H1 (cell line): ENCODE data around the gene ZDHHC19. TPM values are rescaled to one million over a fixed set of nuclear protein-coding genes. Genes with fewer than 3 reads are reported as not detected.

Source experiments
- CEBPB ChIP-seq: IDR thresholded peaks from 2 replicates; pipeline ENCODE4 v1.6.1; 2012; ENCODE audit warnings: low read depth, low read length
- GTF2F1 ChIP-seq: IDR thresholded peaks from 2 replicates; pipeline ENCODE4 v1.6.1; 2012; ENCODE audit warnings: low read depth, low read length, improper control_type of control experiment, borderline replicate concordance
- KDM1A ChIP-seq: fragments of 200-600, 300-600 bp; sonication (generic); IDR thresholded peaks from 2 replicates; pipeline ENCODE4 v1.7.1; 2016; ENCODE audit warnings: mild to moderate bottlenecking, low read length, borderline replicate concordance
- PHF8 ChIP-seq: fragments of 200-600 bp; sonication (generic); conservative IDR thresholded peaks from 2 replicates; pipeline ENCODE4 v1.7.1; 2012; ENCODE audit warnings: low read depth, mild to moderate bottlenecking, inconsistent platforms, low read length, moderate library complexity
- SIX5 ChIP-seq: IDR thresholded peaks from 2 replicates; pipeline ENCODE4 v1.6.1; 2011; ENCODE audit warnings: mild to moderate bottlenecking, low read depth, low read length
- SRF ChIP-seq: IDR thresholded peaks from 2 replicates; pipeline ENCODE4 v1.6.1; 2011; ENCODE audit warnings: mild to moderate bottlenecking, low read depth, low read length, moderate library complexity
- polyA plus RNA-seq, 7 experiments: library from polyadenylated mRNA; depleted of rRNA in 3 of 7; stranded (reverse) in 5 of 7; unstranded in 2 of 7; fragments of >200 nt in 5 of 7; fragments of 200-250 nt in 2 of 7; gene quantifications; 1 replicate in 5 of 7; 2 replicates in 1 of 7; 4 replicates in 1 of 7; pipeline versions ENCODE4 v1.2.1 to v1.2.3, GENCODE V29; 2011 to 2013; ENCODE audit warnings: missing spikeins in 2 of 7, mixed read lengths in 2 of 7
- total RNA-seq: library from RNA; stranded (reverse); fragmentation: NEBNext Ultra II Directional; extraction: Animal tissue kit (Norgen Biotek cat#: 25700); gene quantifications from 2 replicates; pipeline ENCODE4 v1.2.1, GENCODE V29; 2021

Gene ZDHHC19
- total and polyA plus RNA-seq, 2 of the 8 experiments (the other 6 are each of a cell fraction or from before 2014, with no cell fraction given): 2.5 to 4.1 TPM

DNA sequence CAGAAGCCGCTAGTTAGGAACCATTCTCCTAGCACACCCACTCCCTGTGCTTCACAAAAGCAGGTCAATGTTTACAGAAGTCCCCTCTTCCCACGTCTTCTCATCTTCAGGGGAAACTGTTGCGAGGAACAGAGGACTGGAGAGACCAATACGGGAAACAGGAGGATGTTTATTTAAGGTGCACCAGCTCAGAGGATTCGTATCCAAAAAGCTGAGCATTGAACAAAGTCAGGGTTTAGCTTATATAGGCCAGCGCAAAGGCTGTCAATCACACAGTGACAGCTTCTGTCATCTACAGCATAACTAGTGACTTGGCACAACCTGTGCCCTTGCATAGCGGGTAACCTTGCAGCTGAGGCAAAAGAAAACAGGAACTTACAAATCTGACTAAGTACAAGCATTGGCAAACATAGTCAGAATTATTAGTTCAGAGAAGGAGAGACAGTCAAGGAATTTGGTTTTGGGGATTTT, 61.3 kb downstream of the ZDHHC19 start (continued):
- TF ChIP-seq GTF2F1 (no peak), KDM1A (no peak), SRF (no peak), SIX5 (no peak), CEBPB (no peak), PHF8 (no peak)
